CD14-positive monocyte (primary cell): Measurements from ENCODE around the gene SNAP25. TPM values are rescaled to one million over a fixed set of nuclear protein-coding genes. Genes with fewer than 3 reads are reported as not detected.

Experiments
- DNase-seq, 3 donors: peaks; one replicate each; pipeline ENCODE4 v3.0.0-alpha.2; 2011 to 2022
- H2AFZ ChIP-seq: 2 replicates; pipeline ENCODE4 v1.6.0; 2012; ENCODE audit warnings: mild to moderate bottlenecking, low read depth, low read length, inconsistent platforms; ENCODE audit not compliant: insufficient read depth, poor library complexity, severe bottlenecking
- H3K27ac ChIP-seq, 2 donors: 1 replicate in 1 of 2; 2 replicates in 1 of 2; pipeline ENCODE4 v1.5.1; 2012 to 2013; ENCODE audit warnings: low read length in 2 of 2, control low read depth in 1 of 2, inconsistent platforms in 1 of 2, low read depth in 1 of 2, mild to moderate bottlenecking in 1 of 2
- H3K27me3 ChIP-seq, 2 donors: one replicate each; pipeline versions ENCODE4 v1.6.0 to v1.6.1; 2011 to 2013; ENCODE audit warnings: low read length in 2 of 2; ENCODE audit not compliant: control insufficient read depth in 2 of 2, insufficient read depth in 2 of 2
- H3K36me3 ChIP-seq, 2 donors: replicated peaks in 1 of 2; 1 replicate in 1 of 2; 2 replicates in 1 of 2; pipeline versions ENCODE4 v1.5.1 to v1.6.1; 2012 to 2013; ENCODE audit warnings: low read length in 2 of 2, control low read depth in 1 of 2, inconsistent platforms in 1 of 2, mild to moderate bottlenecking in 1 of 2; ENCODE audit not compliant: insufficient read depth in 2 of 2, control insufficient read depth in 1 of 2
- H3K4me1 ChIP-seq, 2 donors: 1 replicate in 1 of 2; 2 replicates in 1 of 2; pipeline versions ENCODE4 v1.5.1 to v1.6.1; 2012 to 2013; ENCODE audit warnings: low read length in 2 of 2, control low read depth in 1 of 2, inconsistent platforms in 1 of 2, mild to moderate bottlenecking in 1 of 2, moderate library complexity in 1 of 2; ENCODE audit not compliant: insufficient read depth in 2 of 2, control insufficient read depth in 1 of 2
- H3K4me2 ChIP-seq: replicated peaks from 2 replicates; pipeline ENCODE3; 2012; ENCODE audit warnings: low read length, moderate library complexity, mild to moderate bottlenecking; ENCODE audit not compliant: poor library complexity, severe bottlenecking; ENCODE audit errors: extremely low read depth
- H3K4me3 ChIP-seq, 3 experiments: fragments of 200-600 bp in 1 of 3; sonication (generic) in 1 of 3; replicated peaks in 1 of 3; 1 replicate in 2 of 3; 2 replicates in 1 of 3; pipeline ENCODE4 v1.5.1; 2011 to 2013; ENCODE audit warnings: low read length in 3 of 3, mild to moderate bottlenecking in 3 of 3, control low read depth in 2 of 3, low read depth in 2 of 3, inconsistent platforms in 1 of 3, moderate library complexity in 1 of 3
- H3K79me2 ChIP-seq: 2 replicates; pipeline ENCODE4 v1.6.0; 2012; ENCODE audit warnings: mild to moderate bottlenecking, control low read depth, inconsistent platforms, low read length, moderate library complexity; ENCODE audit not compliant: insufficient read depth
- H3K9ac ChIP-seq: 2 replicates; pipeline ENCODE4 v1.6.0; 2017; ENCODE audit warnings: low read length, mild to moderate bottlenecking; ENCODE audit not compliant: insufficient read depth, poor library complexity, severe bottlenecking
- H3K9me3 ChIP-seq, 2 donors: replicated peaks in 1 of 2; 1 replicate in 1 of 2; 2 replicates in 1 of 2; pipeline versions ENCODE4 v1.5.1 to v1.6.1; 2012 to 2013; ENCODE audit warnings: low read length in 2 of 2, control low read depth in 1 of 2; ENCODE audit not compliant: control insufficient read depth in 1 of 2, insufficient read depth in 1 of 2
- H4K20me1 ChIP-seq: 2 replicates; pipeline ENCODE4 v1.6.0; 2012; ENCODE audit warnings: mild to moderate bottlenecking, low read length, control low read depth, moderate library complexity; ENCODE audit not compliant: insufficient read depth
- H3K27ac Mint-ChIP-seq, 7 donors: one replicate each; pipeline ENCODE4 v1.8.0; 2020; ENCODE audit warnings: mild to moderate bottlenecking in 7 of 7, mixed read lengths in 7 of 7, moderate library complexity in 6 of 7, inconsistent platforms in 2 of 7
- H3K27me3 Mint-ChIP-seq, 3 donors: one replicate each; pipeline ENCODE4 v1.8.0; 2021 to 2022; ENCODE audit warnings: low read depth in 3 of 3, mild to moderate bottlenecking in 3 of 3, mixed read lengths in 3 of 3, moderate library complexity in 3 of 3, inconsistent platforms in 1 of 3
- H3K36me3 Mint-ChIP-seq, 2 donors: one replicate each; pipeline ENCODE4 v1.8.0; 2020; ENCODE audit warnings: mixed read lengths in 2 of 2, inconsistent platforms in 1 of 2, mild to moderate bottlenecking in 1 of 2
- H3K4me1 Mint-ChIP-seq: one replicate; pipeline ENCODE4 v1.8.0; 2020; ENCODE audit warnings: mild to moderate bottlenecking, mixed read lengths
- H3K4me3 Mint-ChIP-seq, 2 donors: one replicate each; pipeline ENCODE4 v1.8.0; 2020; ENCODE audit warnings: mild to moderate bottlenecking in 2 of 2, mixed read lengths in 2 of 2, moderate library complexity in 1 of 2
- H3K9me3 Mint-ChIP-seq, 7 donors: one replicate each; pipeline ENCODE4 v1.8.0; 2020 to 2022; ENCODE audit warnings: mixed read lengths in 7 of 7, mild to moderate bottlenecking in 6 of 7, moderate library complexity in 6 of 7, inconsistent platforms in 2 of 7
- CTCF ChIP-seq: fragments of 200-600 bp; IDR thresholded peaks from one replicate; pipeline ENCODE4 v1.8.0; 2022; ENCODE audit warnings: antibody characterized with exemption, mild to moderate bottlenecking
- WGBS: methylation state at CpG from one replicate; pipeline ENCODE4 v1.1.5; 2013; ENCODE audit warnings: missing lambda C conversion rate; ENCODE audit not compliant: insufficient coverage; 5-methylcytosine and 5-hydroxymethylcytosine counted together
- intact Hi-C, 2 donors: fragments of 100-400 bp; cut with micrococcal nuclease; formaldehyde crosslinking; loops; one replicate each; pipeline versions ENCODE4 v1.15.0 to v1.15.1; 2023
- polyA plus RNA-seq, 3 donors: library from polyadenylated mRNA; depleted of rRNA in 1 of 3; unstranded in 2 of 3; stranded (reverse) in 1 of 3; fragments of 300-500 nt in 2 of 3; fragments of >200 nt in 1 of 3; fragmentation: Illumina TruSeq in 2 of 3; gene quantifications; 1 replicate in 2 of 3; 2 replicates in 1 of 3; pipeline ENCODE4 v1.2.3, GENCODE V29; 2012 to 2021

SNAP25 gene
- polyA plus RNA-seq, 3 donors = not detected

GRCh38 chr20:10261702-10262101 lies 43.1 kb downstream of the SNAP25 start:
- H3K27ac Mint-ChIP-seq = no peak overlapping the region
- Histone ChIP-seq H4K20me1 (no peaks in the 10 kb centered on the region), H2AFZ (no peak overlapping the region), H3K4me2 (no peak overlapping the region), H3K9ac (no peak overlapping the region), H3K27me3 (no peaks in the 10 kb centered on the region), H3K79me2 (no peaks in the 10 kb centered on the region), H3K9me3 (no peaks in the 10 kb centered on the region), H3K4me3 (no peak overlapping the region), H3K4me1 (no peaks in the 10 kb centered on the region), H3K36me3 (no peaks in the 10 kb centered on the region), H3K27ac (no peak overlapping the region)
- no peak overlapping the region for H3K4me3 Mint-ChIP-seq
- TF ChIP-seq CTCF = no peak
- 100% methylated on average over 1 of the region's 2 CpGs for WGBS
- no peaks in the 10 kb centered on the region for H3K36me3 Mint-ChIP-seq
- intact Hi-C loops = no loop called here
- peaks cover 6% of the 10 kb centered on the region for H3K4me1 Mint-ChIP-seq
- DNase-seq = no peak
- peaks cover 0 to 2% (median 0%) of the 10 kb centered on the region in 7 donors for H3K9me3 Mint-ChIP-seq
- H3K27me3 Mint-ChIP-seq = peaks cover 0 to 2% (median 0%) of the 10 kb centered on the region in 3 donors

- Histone ChIP-seq H3K36me3 (no peaks in the 10 kb centered on the region), H3K4me2 (no peak overlapping the region), H3K9me3 (no peaks in the 10 kb centered on the region), H3K9ac (no peak overlapping the region), H3K4me3 (no peak overlapping the region), H4K20me1 (no peaks in the 10 kb centered on the region), H2AFZ (peak overlapping the region; percentile 12), H3K27ac (no peak overlapping the region), H3K27me3 (no peaks in the 10 kb centered on the region), H3K79me2 (no peaks in the 10 kb centered on the region), H3K4me1 (no peaks in the 10 kb centered on the region)
- Mint-ChIP-seq H3K27ac (no peak overlapping the region), H3K4me1 (peaks cover 6% of the 10 kb centered on the region), H3K9me3 (peaks cover 0 to 2% (median 0%) of the 10 kb centered on the region in 7 donors), H3K4me3 (no peak overlapping the region), H3K36me3 (no peaks in the 10 kb centered on the region), H3K27me3 (peaks cover 2% of the 10 kb centered on the region in 3 donors)
- TF ChIP-seq CTCF = no peak
- intact Hi-C loops = no loop called here
- WGBS = no CpG with 5 or more reads among the region's 7 CpGs
- no peak for DNase-seq
Observed at GRCh38 chr20:10263385-10264165, 44.9 kb downstream of the SNAP25 start.
